OCI-LY3 (cell line): ENCODE results near the gene IVNS1ABP.

Source experiments
- H2AFZ ChIP-seq: fragments of 200-600, 300-600 bp; shearing (Covaris generic); 2 replicates; pipeline ENCODE4 v1.6.0; 2014; ENCODE audit warnings: antibody characterized with exemption, low read depth, low read length
- H3K27ac ChIP-seq: fragments of 200-600, 300-600 bp; sonication (generic); 2 replicates; pipeline ENCODE4 v1.5.1; 2014; ENCODE audit warnings: mild to moderate bottlenecking, low read length, moderate library complexity, mixed read lengths
- H3K27me3 ChIP-seq: fragments of 200-600, 300-600 bp; sonication (generic); 2 replicates; pipeline ENCODE4 v1.6.1; 2014; ENCODE audit warnings: low read depth, low read length, mixed read lengths
- H3K36me3 ChIP-seq: fragments of 200-600, 300-600 bp; sonication (generic); replicated peaks from 2 replicates; pipeline ENCODE3; 2014; ENCODE audit warnings: low read depth, low read length, mixed read lengths
- H3K4me1 ChIP-seq: fragments of 300-600, 200-600 bp; sonication (generic); 2 replicates; pipeline ENCODE4 v1.6.1; 2014; ENCODE audit warnings: low read length, mixed read lengths
- H3K4me2 ChIP-seq: fragments of 200-600, 300-600 bp; sonication (generic); 2 replicates; pipeline ENCODE4 v1.6.1; 2014; ENCODE audit warnings: low read length, mixed read lengths
- H3K4me3 ChIP-seq: fragments of 300-600, 200-600 bp; sonication (generic); 2 replicates; pipeline ENCODE4 v1.5.1; 2014; ENCODE audit warnings: antibody characterized with exemption, mild to moderate bottlenecking, low read length, moderate library complexity
- H3K79me2 ChIP-seq: fragments of 300-600, 200-600 bp; shearing (Covaris generic); 2 replicates; pipeline ENCODE4 v1.6.1; 2014; ENCODE audit warnings: mild to moderate bottlenecking, low read length, mixed read lengths
- H3K9ac ChIP-seq: fragments of 300-600, 200-600 bp; shearing (Covaris generic); 2 replicates; pipeline ENCODE4 v1.6.0; 2014; ENCODE audit warnings: mild to moderate bottlenecking, low read length, moderate library complexity
- H3K9me3 ChIP-seq: fragments of 200-600, 300-600 bp; shearing (Covaris generic); 2 replicates; pipeline ENCODE4 v1.6.1; 2014; ENCODE audit warnings: low read length, mixed read lengths; ENCODE audit not compliant: insufficient read depth
- H4K20me1 ChIP-seq: fragments of 200-600, 300-600 bp; sonication (generic); 2 replicates; pipeline ENCODE4 v1.6.1; 2016; ENCODE audit warnings: low read length, mixed read lengths; ENCODE audit not compliant: insufficient read depth
- CTCF ChIP-seq: fragments of 200-600, 300-600 bp; sonication (generic); IDR thresholded peaks from 2 replicates; pipeline ENCODE4 v1.5.1; 2014; ENCODE audit warnings: antibody characterized with exemption, low read length, low read depth
- EZH2phosphoT487 ChIP-seq: fragments of 200-600 bp; shearing (Covaris generic); IDR thresholded peaks from 2 replicates; pipeline ENCODE4 v1.6.1; 2018; ENCODE audit warnings: antibody characterized with exemption, mixed run types, low read depth

The IVNS1ABP gene

GRCh38 chr1:185289880-185290279 lies 27.2 kb downstream of the IVNS1ABP start:
- TF ChIP-seq EZH2phosphoT487: no peak
- no peak for TF ChIP-seq CTCF
- Histone ChIP-seq H3K9ac (no peak overlapping the region), H3K9me3 (no peaks in the 10 kb centered on the region), H4K20me1 (peaks cover 24% of the 10 kb centered on the region), H3K4me2 (no peak overlapping the region), H2AFZ (no peak overlapping the region), H3K36me3 (peaks cover 32% of the 10 kb centered on the region), H3K79me2 (no peaks in the 10 kb centered on the region), H3K27ac (no peak overlapping the region), H3K27me3 (no peaks in the 10 kb centered on the region), H3K4me3 (no peak overlapping the region), H3K4me1 (peaks cover 28% of the 10 kb centered on the region)

GRCh38 chr1:185288435-185288834 lies 28.6 kb downstream of the IVNS1ABP start:
- no peak overlapping the region for H3K4me2 ChIP-seq
- no peaks in the 10 kb centered on the region for H3K27me3 ChIP-seq
- TF ChIP-seq EZH2phosphoT487 (no peak), CTCF (no peak)
- H3K4me1 ChIP-seq: peaks cover 28% of the 10 kb centered on the region
- H2AFZ ChIP-seq: no peak overlapping the region
- H3K27ac ChIP-seq: no peak overlapping the region
- H3K9ac ChIP-seq: no peak overlapping the region
- no peaks in the 10 kb centered on the region for H3K79me2 ChIP-seq
- no peak overlapping the region for H3K4me3 ChIP-seq
- peaks cover 9% of the 10 kb centered on the region; the same call in 1 of the 2 replicates for H4K20me1 ChIP-seq
- peaks cover 19% of the 10 kb centered on the region for H3K36me3 ChIP-seq
- no peaks in the 10 kb centered on the region for H3K9me3 ChIP-seq

GRCh38 chr1:185287451-185287850 lies 29.6 kb downstream of the IVNS1ABP start:
- Histone ChIP-seq H3K79me2 (no peaks in the 10 kb centered on the region), H3K27ac (no peak overlapping the region), H3K9ac (no peak overlapping the region), H3K9me3 (no peaks in the 10 kb centered on the region), H3K36me3 (peaks cover 12% of the 10 kb centered on the region), H3K4me3 (no peak overlapping the region), H2AFZ (no peak overlapping the region), H3K4me1 (peaks cover 18% of the 10 kb centered on the region), H3K27me3 (no peaks in the 10 kb centered on the region), H3K4me2 (no peak overlapping the region), H4K20me1 (no peaks in the 10 kb centered on the region)
- TF ChIP-seq CTCF (no peak), EZH2phosphoT487 (no peak)

GRCh38 chr1:185284533-185285276 lies 32.3 kb downstream of the IVNS1ABP start:
- Histone ChIP-seq H3K4me1 (peaks cover 18% of the 10 kb centered on the region), H3K36me3 (peaks cover 7% of the 10 kb centered on the region), H3K9ac (no peak overlapping the region), H3K9me3 (no peaks in the 10 kb centered on the region), H2AFZ (no peak overlapping the region), H4K20me1 (no peaks in the 10 kb centered on the region), H3K79me2 (no peaks in the 10 kb centered on the region), H3K27me3 (no peaks in the 10 kb centered on the region), H3K4me2 (no peak overlapping the region), H3K27ac (no peak overlapping the region), H3K4me3 (no peak overlapping the region)
- TF ChIP-seq CTCF (no peak), EZH2phosphoT487 (no peak)
